Measurements from ENCODE around the gene CTPS2. TPM values are rescaled to one million over a fixed set of nuclear protein-coding genes. Genes with fewer than 3 reads are reported as not detected.

Gene CTPS2
- total RNA-seq, 1 experiment from 2014 or later, result 9.6 TPM

GRCh38 chrX:16727637-16728036, 15.2 kb upstream of the CTPS2 start:
- TF ChIP-seq MAX (IDR thresholded peaks at IDR 0.05) (no peak), ZNF274 (IDR thresholded peaks at IDR 0.05; ENCODE audit: low read depth, low read length) (no peak), POLR2AphosphoS5 (IDR thresholded peaks at IDR 0.05; ENCODE audit: low read depth, low read length) (no peak), SRF (IDR thresholded peaks at IDR 0.05; ENCODE audit: low read depth) (no peak), CTCF (IDR thresholded peaks at IDR 0.05 in 2 of 3, conservative IDR thresholded peaks at IDR 0.05 in 1 of 3; ENCODE audit: borderline replicate concordance in 1 of 3, insufficient read depth in 1 of 3, low read depth in 2 of 3, low read length in 2 of 3) (no peak), FOSL1 (IDR thresholded peaks at IDR 0.05; ENCODE audit: low read depth) (no peak), YY1 (IDR thresholded peaks at IDR 0.05; ENCODE audit: extremely low read depth, insufficient replicate concordance, low read depth, low read length) (no peak), CEBPB (IDR thresholded peaks at IDR 0.05; ENCODE audit: low read depth) (no peak), CBX3 (IDR thresholded peaks at IDR 0.05; ENCODE audit: low read depth) (no peak), ATF3 (IDR thresholded peaks at IDR 0.05) (no peak), REST (IDR thresholded peaks at IDR 0.05; ENCODE audit: low read depth) (no peak), TCF7L2 (IDR thresholded peaks at IDR 0.05; ENCODE audit: borderline replicate concordance, extremely low read depth, insufficient read depth, insufficient read length) (no peak), ZBTB33 (IDR thresholded peaks at IDR 0.05; ENCODE audit: extremely low read depth, insufficient replicate concordance, low read length) (no peak), EZH2 (IDR thresholded peaks at IDR 0.05) (no peak), SIN3A (IDR thresholded peaks at IDR 0.05; ENCODE audit: low read depth) (no peak), POLR2A (IDR thresholded peaks at IDR 0.05; ENCODE audit: borderline replicate concordance, extremely low read depth, insufficient read depth, insufficient read length) (no peak), RAD21 (IDR thresholded peaks at IDR 0.05; ENCODE audit: low read depth) (no peak), SP1 (IDR thresholded peaks at IDR 0.05; ENCODE audit: low read depth) (no peak), EGR1 (IDR thresholded peaks at IDR 0.05; ENCODE audit: low read depth) (no peak)
- BruUV-seq (replicated peaks), result no TSS peak
- Histone ChIP-seq H4K20me1 (ENCODE audit: insufficient read depth) (no peaks in the 10 kb centered on the region), H3K4me1 (ENCODE audit: control insufficient read depth in 1 of 2, insufficient read depth in 2 of 2, low read length in 2 of 2) (no peaks in the 10 kb centered on the region), H3K27ac (ENCODE audit: low read depth, low read length) (no peak overlapping the region), H3K4me2 (ENCODE audit: low read length) (no peak overlapping the region), H2AFZ (ENCODE audit: low read depth, low read length, poor library complexity, severe bottlenecking) (no peak overlapping the region), H3K4me3 (replicated peaks in 1 of 2; ENCODE audit: low read depth in 1 of 2, low read length in 2 of 2) (no peak overlapping the region), H3K9me2 (ENCODE audit: insufficient read depth) (no peaks in the 10 kb centered on the region), H3K9me3 (ENCODE audit: control insufficient read depth in 1 of 2, insufficient read depth in 1 of 2, low read depth in 1 of 2, low read length in 2 of 2) (no peaks in the 10 kb centered on the region), H3K36me3 (ENCODE audit: control insufficient read depth in 1 of 2, insufficient read depth in 2 of 2, low read length in 2 of 2) (no peaks in the 10 kb centered on the region), H3K79me2 (ENCODE audit: insufficient read depth, low read length) (peaks cover 50% of the 10 kb centered on the region), H3K27me3 (ENCODE audit: insufficient read depth, low read length) (no peaks in the 10 kb centered on the region), H3K9ac (ENCODE audit: low read length) (no peak overlapping the region)
- RAD21 ChIA-PET (ENCODE audit: low non-redundant PET in 1 of 2, low total read pairs in 2 of 2, uncharacterized antibody in 2 of 2, unreplicated experiment in 2 of 2), result no interaction called here
- DNase-seq (ENCODE audit: low read depth, low spot score), result no peak
- intact Hi-C loops (cut with micrococcal nuclease), result no loop called here
- no peak for ATAC-seq
- CTCF ChIA-PET, result no interaction called here
- POLR2A ChIA-PET, result interaction anchor here (1.2 to 1.3 kb wide), 2 partner anchors 8 to 44 kb away, joined by 4 to 5 read pairs; partner anchors contain the start of gene SYAP1

Measured in HCT116 (cell line).